ENCODE results near the gene AP3D1.

Gene AP3D1

DNA sequence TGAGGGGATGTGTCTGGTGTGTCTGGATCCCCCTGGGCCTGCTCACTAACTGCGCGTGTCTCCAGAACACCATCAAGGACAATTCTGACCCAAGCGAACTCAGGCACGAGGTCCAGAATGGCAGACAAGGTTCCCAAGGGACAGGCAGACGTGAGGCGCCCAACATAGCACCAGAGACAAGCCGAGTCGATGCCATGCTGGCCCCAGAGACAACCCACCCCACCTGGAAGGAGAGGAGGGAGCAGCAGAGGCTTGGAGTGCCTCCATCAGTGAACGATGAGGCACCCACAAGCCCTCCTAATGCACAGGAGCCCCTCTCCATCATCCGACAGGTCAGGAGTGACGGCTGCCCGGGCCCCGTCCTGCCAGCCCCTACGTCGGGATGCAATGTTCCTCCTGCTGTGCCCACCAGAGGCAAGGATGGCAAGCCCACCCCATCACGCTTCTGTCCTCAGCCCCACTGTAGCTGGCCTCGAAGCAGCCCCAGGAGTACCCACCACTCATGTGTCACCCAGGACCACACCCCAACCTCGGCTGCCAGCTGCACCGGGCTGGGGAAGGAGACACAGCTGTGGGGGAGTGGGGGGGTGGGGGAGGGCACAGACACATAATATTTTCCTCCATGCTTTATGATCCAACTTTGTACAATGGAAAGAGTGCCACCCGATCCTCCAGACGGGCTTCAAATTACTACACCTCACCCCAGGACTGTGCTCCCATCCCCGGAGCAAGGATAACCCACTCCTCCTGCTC lies 11.8 kb downstream of the AP3D1 start:
- intact Hi-C loops (cut with DNase I; ENCODE audit: low total_unique reads) = loop anchor here (10.0 kb wide), 1 partner anchor 235 kb away; no protein-coding TSS in a partner anchor
- TF ChIP-seq, protein P1, sequence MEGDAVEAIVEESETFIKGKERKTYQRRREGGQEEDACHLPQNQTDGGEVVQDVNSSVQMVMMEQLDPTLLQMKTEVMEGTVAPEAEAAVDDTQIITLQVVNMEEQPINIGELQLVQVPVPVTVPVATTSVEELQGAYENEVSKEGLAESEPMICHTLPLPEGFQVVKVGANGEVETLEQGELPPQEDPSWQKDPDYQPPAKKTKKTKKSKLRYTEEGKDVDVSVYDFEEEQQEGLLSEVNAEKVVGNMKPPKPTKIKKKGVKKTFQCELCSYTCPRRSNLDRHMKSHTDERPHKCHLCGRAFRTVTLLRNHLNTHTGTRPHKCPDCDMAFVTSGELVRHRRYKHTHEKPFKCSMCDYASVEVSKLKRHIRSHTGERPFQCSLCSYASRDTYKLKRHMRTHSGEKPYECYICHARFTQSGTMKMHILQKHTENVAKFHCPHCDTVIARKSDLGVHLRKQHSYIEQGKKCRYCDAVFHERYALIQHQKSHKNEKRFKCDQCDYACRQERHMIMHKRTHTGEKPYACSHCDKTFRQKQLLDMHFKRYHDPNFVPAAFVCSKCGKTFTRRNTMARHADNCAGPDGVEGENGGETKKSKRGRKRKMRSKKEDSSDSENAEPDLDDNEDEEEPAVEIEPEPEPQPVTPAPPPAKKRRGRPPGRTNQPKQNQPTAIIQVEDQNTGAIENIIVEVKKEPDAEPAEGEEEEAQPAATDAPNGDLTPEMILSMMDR (IDR thresholded peaks at IDR 0.05) = no peak
- peaks cover 0 to 14% (median 2%) of the 10 kb centered on the region in 4 donors for H3K4me1 ChIP-seq
- no peaks in the 10 kb centered on the region for H3K27me3 ChIP-seq
- no peak overlapping the region for H3K4me3 ChIP-seq
- no peak for DNase-seq
- H3K27ac ChIP-seq = no peak overlapping the region
- H3K36me3 ChIP-seq = peaks cover 38 to 59% (median 51%) of the 10 kb centered on the region in 3 donors
- no peaks in the 10 kb centered on the region for H3K9me3 ChIP-seq

- peaks cover 0 to 8% (median 0%) of the 10 kb centered on the region in 4 donors for H3K4me1 ChIP-seq
- intact Hi-C loops (cut with DNase I; ENCODE audit: low total_unique reads) = loop anchor here (10.0 kb wide), 1 partner anchor 237 kb away; no protein-coding TSS in a partner anchor
- H3K27ac ChIP-seq = no peak overlapping the region
- TF ChIP-seq, protein P1 (IDR thresholded peaks at IDR 0.05) = no peak
- H3K36me3 ChIP-seq = peaks cover 38 to 72% (median 51%) of the 10 kb centered on the region in 3 donors
- no peaks in the 10 kb centered on the region for H3K27me3 ChIP-seq
- no peak overlapping the region for H3K4me3 ChIP-seq
- no peak for DNase-seq
- no peaks in the 10 kb centered on the region for H3K9me3 ChIP-seq
Measured at GRCh38 chr19:2138061-2138728, 13.2 kb downstream of the AP3D1 start.

DNA sequence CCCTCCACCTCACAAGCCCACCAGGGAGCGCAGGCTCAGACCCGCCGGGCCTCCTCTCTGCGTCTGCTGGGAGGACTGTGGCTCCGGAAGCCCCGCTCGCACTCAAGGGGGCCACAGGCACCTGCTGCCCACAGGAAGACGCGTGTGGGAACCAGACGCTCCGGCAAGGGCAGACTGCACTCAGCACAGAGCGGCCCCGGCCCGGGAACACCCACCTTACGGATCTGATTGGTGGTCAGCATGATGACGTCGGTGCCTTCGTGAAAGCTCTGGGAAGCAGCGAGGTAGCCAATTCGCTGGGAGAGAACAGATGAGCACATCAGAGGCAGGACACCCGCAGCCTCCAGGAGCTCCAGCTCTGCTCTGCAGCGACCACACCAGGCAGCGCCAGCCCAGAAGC lies 14.6 kb downstream of the AP3D1 start:
- no peak for DNase-seq
- intact Hi-C loops (cut with DNase I; ENCODE audit: low total_unique reads) = loop anchor here (10.0 kb wide), 1 partner anchor 238 kb away; no protein-coding TSS in a partner anchor
- Histone ChIP-seq H3K9me3 (no peaks in the 10 kb centered on the region), H3K4me3 (no peak overlapping the region), H3K27me3 (no peaks in the 10 kb centered on the region), H3K27ac (no peak overlapping the region), H3K4me1 (peaks cover 0 to 8% (median 0%) of the 10 kb centered on the region in 4 donors), H3K36me3 (peaks cover 49 to 86% (median 64%) of the 10 kb centered on the region in 3 donors)
- TF ChIP-seq, protein P1 (IDR thresholded peaks at IDR 0.05) = no peak

- no peaks in the 10 kb centered on the region for H3K9me3 ChIP-seq
- TF ChIP-seq, protein P1 (IDR thresholded peaks at IDR 0.05) = no peak
- H3K27ac ChIP-seq = no peak overlapping the region
- DNase-seq = no peak
- peaks cover 0 to 8% (median 0%) of the 10 kb centered on the region in 4 donors for H3K4me1 ChIP-seq
- H3K4me3 ChIP-seq = no peak overlapping the region
- peaks cover 52 to 97% (median 75%) of the 10 kb centered on the region in 3 donors for H3K36me3 ChIP-seq
- intact Hi-C loops (cut with DNase I; ENCODE audit: low total_unique reads) = loop anchor here (10.0 kb wide), 1 partner anchor 239 kb away; no protein-coding TSS in a partner anchor
- H3K27me3 ChIP-seq = no peaks in the 10 kb centered on the region
Measured at GRCh38 chr19:2135474-2136402, 15.6 kb downstream of the AP3D1 start.

All from tibial artery (tissue), 4 donors.